ENCODE data around the gene CD7.

Gene CD7

DNA sequence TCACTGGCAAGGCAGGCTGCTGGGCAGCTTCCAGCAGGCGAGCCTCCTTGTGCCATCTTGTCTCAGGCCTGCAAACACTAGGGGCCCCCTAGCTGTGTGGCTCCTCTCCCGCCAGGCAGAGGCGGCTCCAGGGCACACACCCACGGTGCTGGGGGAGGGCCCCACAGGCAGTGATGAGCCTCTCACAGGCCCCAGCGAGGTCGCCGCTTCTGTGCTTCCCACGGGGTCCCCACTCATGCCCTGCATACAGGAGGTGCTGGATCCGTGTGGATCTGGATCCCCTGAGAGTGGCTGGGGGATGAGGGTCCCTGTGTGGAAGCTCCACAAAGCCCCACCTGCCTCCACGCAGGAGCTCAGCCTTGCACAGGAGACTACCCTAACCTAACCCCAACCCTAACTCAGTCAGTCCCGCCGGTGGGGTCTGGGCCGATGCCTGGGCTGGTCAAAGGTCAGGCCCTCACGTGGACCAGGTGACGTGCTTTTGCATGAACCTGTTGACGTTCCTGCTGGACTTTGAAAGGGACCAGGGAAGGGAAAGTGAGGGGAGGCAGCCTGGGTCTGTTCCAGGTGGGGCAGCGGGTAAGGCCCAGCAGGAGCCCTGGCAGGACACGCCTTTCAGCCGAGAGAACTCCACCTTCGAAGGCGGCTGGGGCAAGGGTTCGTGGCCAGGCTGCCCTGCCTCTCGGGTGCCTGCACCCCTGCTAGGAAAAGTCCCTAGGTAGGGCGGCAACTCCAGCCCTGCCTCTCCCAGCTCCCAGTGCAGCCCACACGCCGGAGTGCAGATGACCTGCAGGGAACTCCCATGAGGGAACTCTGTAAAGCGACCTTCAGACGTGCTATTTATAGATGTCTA is 11.0 kb upstream of the CD7 start:
- DNase-seq (ENCODE audit: low read depth, low spot score) = no peak

GRCh38 chr17:82327757-82328140 is 10.3 kb upstream of the CD7 start:
- DNase-seq (ENCODE audit: low read depth, low spot score) = no peak

GRCh38 chr17:82327289-82327688 is 9.9 kb upstream of the CD7 start:
- no peak for DNase-seq (ENCODE audit: low read depth, low spot score)

GRCh38 chr17:82325286-82326180 is 8.1 kb upstream of the CD7 start:
- no peak for DNase-seq (ENCODE audit: low read depth, low spot score)

DNA sequence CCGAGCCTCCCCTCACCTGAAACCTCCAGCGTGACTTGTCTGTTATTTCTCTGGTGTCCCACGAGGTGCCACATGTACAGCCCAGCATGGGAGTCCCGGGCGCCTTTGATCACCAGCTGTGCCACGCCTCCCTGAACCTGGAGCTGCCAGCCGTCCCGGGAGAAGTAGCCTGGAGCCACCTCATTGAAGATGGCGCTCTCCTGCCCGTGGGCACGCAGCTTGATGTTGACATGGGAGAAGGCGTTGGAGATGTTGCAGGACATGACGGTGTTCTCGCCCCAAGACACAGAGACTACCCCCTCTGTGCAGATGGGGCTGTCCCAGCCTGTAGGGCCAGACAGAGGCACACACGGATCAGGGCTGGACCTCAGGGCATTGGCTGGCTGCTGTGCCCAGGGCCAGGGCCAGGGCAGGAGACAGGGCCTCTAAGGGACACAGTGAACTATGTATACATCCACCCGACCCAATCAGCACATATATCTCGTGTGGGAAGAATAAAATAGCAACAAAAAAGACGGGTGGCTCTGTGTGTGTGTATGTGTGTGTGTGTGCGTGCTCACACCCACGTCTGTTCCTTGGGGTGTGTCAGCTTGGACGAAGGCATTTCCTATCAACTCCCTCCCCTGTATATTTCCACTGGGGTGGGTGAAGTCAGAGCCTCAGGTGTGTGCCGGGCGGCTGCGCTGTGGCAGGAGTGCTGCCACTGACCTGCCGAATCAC is 7.3 kb upstream of the CD7 start:
- no peak for DNase-seq (ENCODE audit: low read depth, low spot score)

GRCh38 chr17:82323514-82324234 is 6.3 kb upstream of the CD7 start:
- no peak for DNase-seq (ENCODE audit: low read depth, low spot score)

DNA sequence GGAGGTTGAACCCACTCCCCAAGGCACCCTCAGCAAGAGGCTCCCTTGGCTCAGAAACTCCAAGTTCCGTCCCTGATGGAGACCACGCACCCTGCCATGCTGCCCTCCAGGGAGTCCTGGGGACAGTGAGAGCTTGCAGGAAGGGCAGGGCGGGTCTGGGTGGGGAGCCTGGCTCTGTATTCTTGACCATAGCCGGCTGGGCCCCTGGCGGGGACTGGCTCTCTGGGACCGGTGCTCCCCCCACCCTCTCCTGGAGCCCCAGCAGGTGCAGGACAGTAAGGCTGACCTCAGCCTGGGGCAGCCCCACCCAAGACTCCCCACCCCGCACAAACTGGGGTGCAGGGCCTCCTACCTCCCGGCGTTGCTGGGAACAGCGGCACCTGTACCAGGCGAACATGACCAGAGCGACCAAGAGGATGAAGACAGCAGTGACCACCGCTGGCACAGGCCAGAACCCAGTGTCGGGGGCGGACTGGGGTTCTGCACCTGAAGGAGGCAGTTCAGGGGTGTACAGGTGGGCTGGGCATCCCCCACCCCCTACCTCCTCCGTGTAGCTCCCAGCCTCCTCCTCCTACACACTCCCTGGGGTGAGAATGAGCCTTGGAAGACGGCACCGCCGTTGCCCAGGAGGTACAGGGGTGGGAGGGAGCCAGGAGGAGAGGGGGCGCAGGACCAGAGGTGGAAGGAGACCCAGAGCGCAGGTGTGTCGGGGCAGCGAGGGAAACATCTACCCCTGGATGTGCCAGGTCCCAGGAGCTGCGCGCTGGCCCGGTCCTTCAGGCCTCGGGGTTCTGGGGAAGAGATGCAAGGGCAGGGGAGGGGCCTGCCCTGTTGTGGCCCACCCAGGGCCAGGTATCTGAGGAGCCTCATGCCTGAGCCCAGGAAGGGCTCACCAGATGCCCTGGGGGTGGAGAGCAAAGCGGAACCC is 5.4 kb upstream of the CD7 start:
- DNase-seq (ENCODE audit: low read depth, low spot score) = no peak

- no peak for DNase-seq (ENCODE audit: low read depth, low spot score)
These were observed 4.6 kb upstream of the CD7 start for GRCh38 chr17:82321947-82322466.

DNA sequence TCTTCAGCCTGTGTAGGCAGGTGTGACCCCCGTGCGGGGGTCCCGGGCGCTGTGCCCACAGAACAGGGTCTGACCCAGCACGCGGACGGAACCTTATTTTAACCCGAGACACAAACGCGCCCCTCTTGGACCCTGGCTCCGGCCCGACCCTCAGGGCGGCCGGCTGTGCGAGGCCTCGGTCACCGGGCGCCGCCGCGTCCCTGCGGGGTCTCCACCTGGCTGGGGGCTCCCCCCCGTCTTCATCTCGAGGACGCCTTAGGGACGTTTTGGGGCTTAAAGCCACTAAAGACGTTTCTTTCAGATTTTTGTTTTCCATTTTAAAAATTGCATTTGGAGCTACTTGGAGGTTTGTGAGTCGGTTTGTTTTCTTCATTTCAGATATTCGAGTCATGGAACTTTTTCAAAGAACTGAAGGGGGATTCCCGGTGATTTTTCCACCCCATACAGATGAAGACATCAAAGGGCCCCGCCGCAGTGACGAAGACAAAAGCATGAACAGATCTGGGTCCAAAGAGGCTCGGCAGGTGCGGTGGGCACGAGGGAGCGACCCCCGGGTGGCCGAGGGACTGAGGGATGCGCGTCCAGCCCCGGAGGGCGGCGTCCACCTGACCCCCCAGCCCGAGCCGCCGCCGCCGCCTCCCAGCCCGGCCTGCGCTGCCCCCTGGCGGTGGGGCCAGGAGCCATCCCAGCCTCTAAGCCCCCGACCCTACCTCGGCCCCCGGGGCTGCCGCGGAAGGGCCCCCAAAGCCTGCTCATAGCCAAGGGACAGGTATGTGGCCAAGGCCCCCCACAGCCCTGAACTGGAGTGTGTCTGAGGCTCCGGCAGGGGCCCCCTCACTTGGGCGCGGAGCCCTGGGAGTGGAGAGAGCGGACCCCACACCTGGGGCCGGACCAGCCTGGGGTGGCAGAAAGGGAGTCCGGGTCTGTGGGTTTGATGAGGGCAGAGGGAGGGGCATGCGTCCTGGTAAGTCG is 3.8 kb upstream of the CD7 start:
- no peak for DNase-seq (ENCODE audit: low read depth, low spot score)

DNA sequence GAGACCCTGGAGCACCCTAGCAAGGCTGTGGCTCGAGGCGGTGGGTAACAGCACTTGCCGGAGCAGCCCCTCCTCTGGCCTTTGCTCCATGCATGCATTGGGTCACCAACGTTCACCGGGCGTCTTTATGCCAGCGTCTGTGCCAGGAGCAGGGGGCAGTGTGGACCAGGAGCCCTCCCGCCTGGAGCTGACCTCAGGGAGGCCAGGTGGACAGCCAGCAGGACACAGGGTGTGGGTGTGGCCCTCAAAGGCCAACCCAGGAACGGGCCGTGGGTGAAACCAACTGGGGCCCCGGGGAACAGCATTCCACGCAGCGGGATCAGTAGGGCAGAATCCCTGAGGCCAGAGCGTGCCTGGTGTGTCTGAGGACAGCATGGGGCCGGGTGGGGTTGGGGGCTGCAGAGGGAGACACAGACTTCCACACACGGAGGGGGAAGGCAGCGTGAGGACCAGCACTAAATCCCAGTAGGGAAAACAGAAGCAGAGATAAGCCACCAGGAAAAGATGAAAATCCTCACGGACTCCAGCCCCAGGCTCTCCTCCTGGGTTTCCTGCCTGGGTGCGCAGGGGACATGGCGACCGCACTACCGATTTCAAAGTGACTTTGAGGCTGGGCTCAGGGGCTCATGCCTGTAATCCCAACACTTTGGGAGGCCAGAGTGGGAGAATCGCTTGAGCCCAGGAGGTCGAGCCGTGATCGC is 2.9 kb upstream of the CD7 start:
- DNase-seq (ENCODE audit: low read depth, low spot score) = no peak

GRCh38 chr17:82319619-82320062 is 2.2 kb upstream of the CD7 start:
- DNase-seq (ENCODE audit: low read depth, low spot score) = no peak

- DNase-seq (ENCODE audit: low read depth, low spot score) = no peak
These were observed 1.6 kb upstream of the CD7 start for GRCh38 chr17:82318772-82319606.

DNA sequence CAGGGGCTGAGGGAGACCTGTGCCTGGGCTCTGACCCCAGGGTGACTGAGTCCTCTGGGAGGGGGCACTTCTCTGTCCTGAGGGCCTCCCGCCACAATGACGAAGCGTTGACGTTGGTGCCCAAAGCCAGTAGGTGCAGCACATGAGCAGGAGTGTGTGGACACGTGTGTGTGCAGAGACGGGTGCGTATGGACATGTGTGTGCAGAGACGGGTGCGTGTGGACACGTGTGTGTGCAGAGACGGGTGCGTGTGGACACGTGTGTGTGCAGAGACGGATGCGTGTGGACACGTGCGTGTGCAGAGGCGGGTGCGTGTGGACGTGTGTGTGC is 726 bp upstream of the CD7 start:
- no peak for DNase-seq (ENCODE audit: low read depth, low spot score)

DNA sequence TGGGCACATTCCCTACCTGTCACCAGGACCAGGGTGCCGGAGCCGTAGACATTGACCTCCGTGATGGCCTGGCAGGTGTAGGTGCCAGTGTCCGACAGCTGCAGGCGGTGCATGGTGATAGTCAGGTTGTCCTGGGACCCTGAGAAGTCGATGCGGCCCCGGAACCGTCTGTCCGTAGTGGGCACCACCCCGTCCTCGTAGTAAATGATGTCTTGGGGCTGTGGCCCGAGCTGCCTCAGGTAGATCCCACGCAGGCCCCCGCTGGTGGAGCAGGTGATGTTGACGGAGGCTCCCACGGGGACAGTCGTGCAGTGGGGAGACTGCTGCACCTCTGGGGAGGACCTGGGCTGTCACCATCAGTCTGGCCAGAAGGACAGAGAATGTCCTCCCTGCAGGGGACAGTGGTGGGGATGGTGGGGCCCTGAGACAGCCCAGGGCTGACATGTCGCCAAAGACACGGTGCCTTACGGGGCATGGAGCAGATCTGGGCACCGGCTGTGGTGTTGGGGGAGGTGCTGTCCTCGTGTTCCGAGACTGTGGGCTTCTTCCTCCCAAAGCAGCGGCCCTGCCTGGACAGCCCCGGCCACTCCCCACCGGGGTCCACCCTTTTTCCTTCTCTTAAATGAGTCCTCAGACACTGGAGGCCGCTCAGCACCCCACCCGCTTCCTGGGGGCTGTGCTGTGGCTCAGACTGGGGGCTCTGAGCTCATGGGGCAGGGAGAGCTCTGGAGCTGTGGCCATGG is 586 bp downstream of the CD7 start:
- no peak for DNase-seq (ENCODE audit: low read depth, low spot score)

DNA sequence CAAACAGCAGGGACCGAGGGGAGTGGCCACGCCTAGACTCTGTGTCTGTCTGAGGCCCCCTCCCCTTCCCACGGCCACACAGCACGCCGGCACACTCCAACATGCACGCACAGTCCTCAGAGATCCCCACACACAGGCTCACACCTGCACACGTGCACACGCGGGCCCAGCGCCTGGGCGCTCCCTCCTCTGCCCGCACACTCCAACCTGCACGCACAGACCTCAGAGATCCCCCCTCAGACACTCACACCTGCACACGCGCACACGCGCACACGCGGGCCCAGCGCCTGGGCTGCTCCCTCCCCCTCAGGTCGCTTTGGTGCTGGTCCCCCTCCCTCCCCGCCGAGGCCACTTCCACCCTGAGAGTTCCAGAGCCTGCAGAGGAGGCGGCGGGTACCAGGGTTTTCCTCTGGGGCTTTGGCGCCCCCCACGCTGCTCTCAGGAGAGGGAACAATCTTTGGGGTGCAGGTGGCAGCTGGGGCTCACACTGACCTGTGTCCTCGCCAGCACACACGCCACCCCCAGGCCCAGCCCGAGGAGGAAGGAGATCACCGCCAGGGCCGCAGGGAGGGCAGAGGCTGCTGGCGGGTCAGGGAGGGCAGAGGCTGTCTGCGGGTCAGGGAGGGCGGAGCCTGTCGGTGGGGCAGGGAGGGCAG is 1.6 kb downstream of the CD7 start:
- no peak for DNase-seq (ENCODE audit: low read depth, low spot score)
